ENCODE results near the gene LRRC23.
A peak's percentile ranks its signal among the peaks of the same experiment; 100 is the strongest.
"Not testable (repeated sequence)": the region's sequence is repeated elsewhere in the genome, so short reads cannot be mapped to it uniquely, and the experiment has no call there.

The LRRC23 gene

GRCh38 chr12:6904280-6905276 lies at the start of gene LRRC23:
TSS of gene LRRC23 (plus strand) at chr12:6904822. CDS start at chr12:6905634, 812 bp downstream.
- DNase-seq (ENCODE audit: low read depth in 1 of 2, low spot score in 1 of 2) = peak; percentile 91 to 98

GRCh38 chr12:6855322-6855721 lies 49.3 kb upstream of the LRRC23 start:
- DNase-seq (ENCODE audit: low read depth in 1 of 2, low spot score in 1 of 2) = no peak

- DNase-seq (ENCODE audit: low read depth in 1 of 2, low spot score in 1 of 2) = no peak
Observed at GRCh38 chr12:6858799-6859198, 45.8 kb upstream of the LRRC23 start.

GRCh38 chr12:6860116-6860515 lies 44.5 kb upstream of the LRRC23 start:
- DNase-seq (ENCODE audit: low read depth in 1 of 2, low spot score in 1 of 2) = no peak

GRCh38 chr12:6860942-6861341 lies 43.7 kb upstream of the LRRC23 start:
- no peak for DNase-seq (ENCODE audit: low read depth in 1 of 2, low spot score in 1 of 2)

- DNase-seq (ENCODE audit: low read depth in 1 of 2, low spot score in 1 of 2) = no peak
Observed at GRCh38 chr12:6861391-6861790, 43.2 kb upstream of the LRRC23 start.

GRCh38 chr12:6863033-6863432 lies 41.6 kb upstream of the LRRC23 start:
- no peak for DNase-seq (ENCODE audit: low read depth in 1 of 2, low spot score in 1 of 2)

GRCh38 chr12:6863586-6864321 lies 40.9 kb upstream of the LRRC23 start:
- no peak for DNase-seq (ENCODE audit: low read depth in 1 of 2, low spot score in 1 of 2)

- not testable (repeated sequence) for DNase-seq (ENCODE audit: low read depth in 1 of 2, low spot score in 1 of 2)
Observed at GRCh38 chr12:6865307-6865706, 39.3 kb upstream of the LRRC23 start.

GRCh38 chr12:6866163-6866919 lies 38.3 kb upstream of the LRRC23 start:
- DNase-seq (ENCODE audit: low read depth in 1 of 2, low spot score in 1 of 2) = no peak

- DNase-seq (ENCODE audit: low read depth in 1 of 2, low spot score in 1 of 2) = no peak
Observed at GRCh38 chr12:6866920-6867412, 37.7 kb upstream of the LRRC23 start.

GRCh38 chr12:6867413-6868210 lies 37.0 kb upstream of the LRRC23 start, which contains the start of gene TPI1:
TSS of gene TPI1 (plus strand) at chr12:6867531. CDS start at chr12:6867567, 36 bp downstream.
- peak; percentile 64 to 71 for DNase-seq (ENCODE audit: low read depth in 1 of 2, low spot score in 1 of 2)

GRCh38 chr12:6868211-6869048 lies 36.2 kb upstream of the LRRC23 start:
- DNase-seq (ENCODE audit: low read depth in 1 of 2, low spot score in 1 of 2) = no peak

GRCh38 chr12:6869049-6870021 lies 35.3 kb upstream of the LRRC23 start:
- peak; percentile 76 to 78 for DNase-seq (ENCODE audit: low read depth in 1 of 2, low spot score in 1 of 2)

GRCh38 chr12:6870304-6870703 lies 34.3 kb upstream of the LRRC23 start:
- not testable (repeated sequence) for DNase-seq (ENCODE audit: low read depth in 1 of 2, low spot score in 1 of 2)

- DNase-seq (ENCODE audit: low read depth in 1 of 2, low spot score in 1 of 2) = no peak
Observed at GRCh38 chr12:6871052-6871957, 33.3 kb upstream of the LRRC23 start.
